MM.1S (cell line): ENCODE results near the gene TFIP11.

Experiments
- EZH2 ChIP-seq: fragments of 300-600 bp; sonication (generic); optimal IDR thresholded peaks from 2 replicates; pipeline ENCODE3; 2017; ENCODE audit warnings: low read depth, mild to moderate bottlenecking, antibody characterized with exemption, low read length, mixed read lengths
- EZH2phosphoT487 ChIP-seq: fragments of 300-600 bp; sonication (generic); IDR thresholded peaks from 2 replicates; pipeline ENCODE4 v1.6.1; 2018; ENCODE audit warnings: antibody characterized with exemption, low read length
- TF ChIP-seq, protein P1 (sequence below): fragments of 300-600 bp; sonication (generic); IDR thresholded peaks from 2 replicates; pipeline ENCODE4 v1.5.1; 2016; ENCODE audit warnings: antibody characterized with exemption, low read length, mixed read lengths

GRCh38 chr22:26481694-26482093 is 30.6 kb downstream of the TFIP11 start:
- TF ChIP-seq, protein P1, sequence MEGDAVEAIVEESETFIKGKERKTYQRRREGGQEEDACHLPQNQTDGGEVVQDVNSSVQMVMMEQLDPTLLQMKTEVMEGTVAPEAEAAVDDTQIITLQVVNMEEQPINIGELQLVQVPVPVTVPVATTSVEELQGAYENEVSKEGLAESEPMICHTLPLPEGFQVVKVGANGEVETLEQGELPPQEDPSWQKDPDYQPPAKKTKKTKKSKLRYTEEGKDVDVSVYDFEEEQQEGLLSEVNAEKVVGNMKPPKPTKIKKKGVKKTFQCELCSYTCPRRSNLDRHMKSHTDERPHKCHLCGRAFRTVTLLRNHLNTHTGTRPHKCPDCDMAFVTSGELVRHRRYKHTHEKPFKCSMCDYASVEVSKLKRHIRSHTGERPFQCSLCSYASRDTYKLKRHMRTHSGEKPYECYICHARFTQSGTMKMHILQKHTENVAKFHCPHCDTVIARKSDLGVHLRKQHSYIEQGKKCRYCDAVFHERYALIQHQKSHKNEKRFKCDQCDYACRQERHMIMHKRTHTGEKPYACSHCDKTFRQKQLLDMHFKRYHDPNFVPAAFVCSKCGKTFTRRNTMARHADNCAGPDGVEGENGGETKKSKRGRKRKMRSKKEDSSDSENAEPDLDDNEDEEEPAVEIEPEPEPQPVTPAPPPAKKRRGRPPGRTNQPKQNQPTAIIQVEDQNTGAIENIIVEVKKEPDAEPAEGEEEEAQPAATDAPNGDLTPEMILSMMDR = no peak
- TF ChIP-seq EZH2 = no peak
- no peak for TF ChIP-seq EZH2phosphoT487
